SW 1271 (cell line): ENCODE measurements around the gene PLD1.

Experiments
- DNase-seq, 2 experiments: peaks; one replicate each; lab custom pipeline; 2025; lab: John Stamatoyannopoulos, UW

Gene PLD1

DNA sequence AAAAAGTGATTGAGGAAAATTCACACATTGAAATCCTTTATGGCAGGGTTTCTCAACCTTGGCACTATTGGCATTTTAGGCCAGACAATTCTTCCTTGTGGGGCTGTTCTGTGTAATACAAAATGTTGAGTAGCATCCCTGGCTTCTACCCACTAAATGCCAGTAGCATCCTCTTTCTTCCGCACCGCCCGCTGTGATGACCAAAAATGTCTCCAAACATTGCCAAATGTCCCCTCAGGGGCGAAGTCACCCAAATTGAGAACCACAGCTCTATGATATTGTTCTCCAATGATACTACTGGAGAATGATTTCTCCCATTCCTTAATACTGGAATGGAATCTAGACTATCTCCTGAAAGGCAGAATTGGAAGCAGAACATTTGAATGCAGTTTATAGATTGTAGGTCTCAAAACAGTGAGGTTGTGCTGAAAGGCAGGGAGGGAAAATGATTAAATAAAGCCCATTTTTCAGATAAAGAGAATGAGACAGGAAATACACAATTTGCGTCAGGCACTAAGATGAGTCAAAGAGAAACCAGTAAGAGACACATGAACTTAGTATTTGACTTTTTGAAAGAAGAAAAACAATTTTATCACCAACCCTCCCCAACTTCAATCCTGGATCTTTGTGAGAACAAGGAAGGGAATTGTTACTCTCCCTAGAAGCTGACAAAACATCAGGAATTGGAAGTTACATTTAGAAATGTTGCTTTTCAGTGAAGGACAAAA lies 248.5 kb downstream of the PLD1 start:
- no peak for DNase-seq

DNA sequence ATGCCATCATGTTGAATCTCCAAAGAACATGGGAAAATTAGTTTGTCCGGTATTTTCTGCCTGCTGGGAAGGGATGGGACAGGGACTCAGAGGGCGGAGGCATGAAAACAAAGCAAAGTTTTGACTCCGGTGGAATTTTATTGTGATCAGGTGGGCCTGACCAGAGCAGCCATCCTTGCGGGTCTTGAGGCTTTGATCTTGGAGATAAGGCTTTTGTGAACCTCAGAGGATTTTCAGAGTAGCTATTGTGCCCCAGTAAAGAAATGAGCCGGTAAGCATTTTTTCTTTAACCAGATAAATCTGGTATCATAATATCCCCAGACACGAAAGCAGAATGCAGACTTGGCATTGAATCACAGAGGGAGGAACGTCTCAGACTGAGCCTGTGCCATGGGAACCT lies 250.7 kb downstream of the PLD1 start:
- DNase-seq = no peak

DNA sequence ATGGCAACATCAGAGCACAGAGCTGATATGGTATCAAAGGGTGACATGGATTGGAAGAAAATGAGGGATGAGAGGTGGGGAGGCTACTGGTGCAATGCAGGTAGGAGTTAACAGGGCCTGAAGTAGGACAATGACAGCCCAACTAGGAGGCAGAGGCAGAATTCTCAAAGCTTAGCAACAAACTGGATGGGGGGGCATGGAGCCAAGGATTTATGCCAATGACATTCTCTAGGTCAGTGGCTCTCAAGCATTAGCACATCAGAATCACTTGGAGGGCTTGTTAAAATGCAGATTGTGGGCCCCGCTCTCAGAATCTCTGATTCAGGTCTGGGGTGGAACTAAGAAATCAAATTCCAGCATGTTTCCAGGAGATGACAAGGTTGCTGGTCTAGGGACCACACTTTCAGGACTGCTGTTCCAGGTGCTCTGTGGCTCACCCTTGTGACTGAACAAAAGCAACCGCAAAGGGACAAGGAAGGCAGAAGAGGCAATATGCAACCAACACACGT lies 252.0 kb downstream of the PLD1 start:
- DNase-seq = no peak

DNA sequence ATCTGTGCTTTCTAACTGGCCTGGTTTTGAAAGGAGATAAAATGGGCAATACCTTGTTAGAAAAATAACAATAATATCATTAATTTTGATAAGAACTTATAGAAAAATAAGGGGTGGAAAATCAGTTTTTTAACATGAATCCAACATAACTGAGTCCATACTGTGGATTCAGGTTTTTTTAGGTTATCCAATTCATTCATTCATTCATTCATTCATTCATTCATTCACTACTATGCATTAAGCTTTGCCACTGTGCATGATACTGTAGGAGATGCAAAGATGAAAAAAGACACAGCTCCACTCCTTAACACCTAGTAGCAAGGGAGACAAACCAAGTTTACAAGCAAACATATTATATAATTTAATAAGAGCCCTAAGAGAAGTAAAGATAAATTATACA lies 253.1 kb downstream of the PLD1 start:
- DNase-seq = no peak

DNA sequence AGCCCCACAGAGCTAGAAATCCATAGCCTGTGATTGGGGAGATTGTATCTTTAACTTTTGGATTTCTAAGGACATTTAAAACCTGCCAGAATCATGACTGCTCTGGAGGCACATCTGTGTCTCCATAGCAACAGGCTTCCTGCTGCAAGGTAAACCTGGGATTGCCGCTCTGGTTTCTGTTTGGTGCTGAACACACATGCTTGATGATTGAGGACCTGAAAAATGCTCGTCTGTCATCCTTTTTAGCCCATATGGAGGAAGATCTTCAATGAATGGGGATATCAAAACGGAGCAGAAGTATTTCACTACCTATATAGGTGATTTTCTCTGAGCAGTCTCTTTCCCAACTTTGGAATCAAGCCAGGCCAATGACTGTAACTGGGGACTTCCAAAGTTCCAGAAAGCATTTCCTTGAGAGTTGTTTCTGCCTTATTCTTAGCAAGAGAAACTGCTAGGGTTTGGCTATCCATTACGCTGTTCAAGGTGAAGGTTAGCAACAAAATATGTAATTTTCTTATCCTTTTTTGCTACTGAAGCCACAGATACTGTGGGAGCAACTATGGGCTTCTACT lies 253.6 kb downstream of the PLD1 start:
- DNase-seq = no peak

DNA sequence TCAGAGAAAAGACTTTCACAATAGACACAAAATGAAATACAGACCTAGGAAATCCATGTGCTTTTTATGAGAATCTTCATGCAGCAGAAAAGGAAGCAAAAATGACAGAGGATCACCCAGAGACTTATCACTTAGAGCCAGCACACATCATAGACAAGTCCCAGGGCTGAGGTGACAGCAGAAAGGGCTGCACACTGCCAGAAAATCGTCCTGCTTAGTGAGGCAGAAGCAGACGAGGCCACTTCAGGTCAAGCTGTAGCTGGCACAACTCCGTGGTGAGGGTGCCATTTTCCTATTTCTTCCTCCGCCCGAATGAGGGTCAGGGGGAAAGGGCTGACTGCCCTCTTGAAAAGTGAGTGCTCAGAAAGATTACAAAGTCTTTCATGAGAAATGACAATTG lies 254.1 kb downstream of the PLD1 start:
- no peak for DNase-seq

DNA sequence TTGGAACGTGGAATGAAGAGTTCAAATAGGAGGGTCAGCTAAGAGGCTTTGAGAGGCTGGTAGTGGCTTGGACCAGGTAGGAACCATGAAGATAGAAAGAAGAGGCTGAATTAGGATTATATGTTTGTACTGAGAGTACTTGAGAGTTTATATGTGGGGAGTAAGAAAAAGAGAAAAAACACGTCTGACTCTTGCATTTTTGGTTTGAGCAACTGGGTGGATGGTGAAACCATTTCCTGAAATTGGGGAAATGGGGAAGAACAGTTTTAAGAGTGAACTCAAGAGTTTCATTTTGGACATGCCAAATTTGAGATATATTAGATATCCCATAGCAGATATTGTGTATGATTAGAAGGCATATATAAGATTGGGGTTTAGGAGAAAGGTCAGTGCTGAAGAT lies 257.2 kb downstream of the PLD1 start:
- DNase-seq = no peak

DNA sequence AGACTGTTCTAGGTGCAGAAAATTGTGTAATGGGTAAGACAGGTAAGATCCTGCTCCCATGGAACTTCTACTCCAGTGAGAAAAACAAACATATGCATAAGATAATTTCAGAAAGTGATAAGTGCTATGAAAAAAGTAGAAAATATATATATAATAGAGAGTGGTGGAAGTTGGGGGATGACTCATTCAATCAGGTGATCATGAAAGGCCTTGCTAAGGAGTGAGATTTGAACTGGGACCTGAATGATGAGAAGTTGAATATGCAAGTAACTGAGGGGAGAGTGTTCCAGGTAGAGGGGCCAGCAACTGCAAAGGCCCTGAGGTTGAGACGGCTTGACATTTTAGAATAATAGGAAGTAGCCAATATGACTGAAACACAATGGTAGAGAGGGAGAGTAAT lies 257.8 kb downstream of the PLD1 start:
- no peak for DNase-seq

DNA sequence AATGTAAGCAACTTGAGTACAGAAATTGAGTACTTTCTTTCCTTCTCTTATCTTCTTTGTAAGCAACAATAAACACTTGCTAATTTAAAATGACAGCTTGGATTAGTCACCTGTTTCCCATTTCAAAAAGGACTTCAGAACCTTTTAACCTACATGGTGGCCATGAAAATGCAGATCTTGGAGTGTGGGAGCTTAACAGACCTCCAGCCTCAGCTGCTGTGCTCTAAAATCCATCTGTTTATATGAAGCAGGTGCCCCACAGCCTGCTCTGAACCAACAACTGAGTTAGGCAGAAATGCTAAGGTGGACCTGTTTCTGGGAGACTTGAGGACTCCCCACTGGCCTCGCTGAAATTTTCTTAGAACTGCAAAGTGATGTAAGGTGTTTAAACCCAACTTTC lies 259.0 kb downstream of the PLD1 start:
- DNase-seq = no peak
